Measurements from ENCODE around the gene EOMES.

DNA sequence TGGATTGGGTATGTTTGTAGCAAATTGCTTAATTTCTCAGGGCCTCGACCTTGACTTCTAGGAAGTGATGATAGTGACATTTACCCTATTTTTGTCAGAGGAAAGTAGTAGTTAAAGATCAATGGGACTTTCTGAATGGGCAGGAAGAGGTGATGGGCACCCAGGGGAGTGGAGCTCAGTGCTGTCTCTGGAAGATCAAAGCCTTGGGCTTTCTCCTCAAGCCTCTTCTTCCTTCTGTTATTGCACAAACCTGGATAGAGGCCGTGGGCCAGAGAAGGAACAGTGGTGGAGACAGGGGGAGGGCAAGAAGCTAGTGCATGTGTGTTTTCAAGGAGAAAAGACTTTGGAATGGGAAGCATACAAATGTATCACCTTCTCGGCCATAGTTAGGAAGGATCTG, 44.9 kb upstream of the EOMES start:
- TF ChIP-seq, protein P1, sequence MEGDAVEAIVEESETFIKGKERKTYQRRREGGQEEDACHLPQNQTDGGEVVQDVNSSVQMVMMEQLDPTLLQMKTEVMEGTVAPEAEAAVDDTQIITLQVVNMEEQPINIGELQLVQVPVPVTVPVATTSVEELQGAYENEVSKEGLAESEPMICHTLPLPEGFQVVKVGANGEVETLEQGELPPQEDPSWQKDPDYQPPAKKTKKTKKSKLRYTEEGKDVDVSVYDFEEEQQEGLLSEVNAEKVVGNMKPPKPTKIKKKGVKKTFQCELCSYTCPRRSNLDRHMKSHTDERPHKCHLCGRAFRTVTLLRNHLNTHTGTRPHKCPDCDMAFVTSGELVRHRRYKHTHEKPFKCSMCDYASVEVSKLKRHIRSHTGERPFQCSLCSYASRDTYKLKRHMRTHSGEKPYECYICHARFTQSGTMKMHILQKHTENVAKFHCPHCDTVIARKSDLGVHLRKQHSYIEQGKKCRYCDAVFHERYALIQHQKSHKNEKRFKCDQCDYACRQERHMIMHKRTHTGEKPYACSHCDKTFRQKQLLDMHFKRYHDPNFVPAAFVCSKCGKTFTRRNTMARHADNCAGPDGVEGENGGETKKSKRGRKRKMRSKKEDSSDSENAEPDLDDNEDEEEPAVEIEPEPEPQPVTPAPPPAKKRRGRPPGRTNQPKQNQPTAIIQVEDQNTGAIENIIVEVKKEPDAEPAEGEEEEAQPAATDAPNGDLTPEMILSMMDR (IDR thresholded peaks at IDR 0.05): no peak
- TF ChIP-seq POLR2A (IDR thresholded peaks at IDR 0.05) (no peak), EP300 (IDR thresholded peaks at IDR 0.05) (no peak)

Data from ovary (tissue), 3 donors.